Erythroblast (primary cell): Measurements from ENCODE around the gene COPG2.

Experiments used
- GATA1 ChIP-seq: IDR thresholded peaks from 2 replicates; pipeline ENCODE4 v1.6.1; 2011; ENCODE audit warnings: low read depth, mild to moderate bottlenecking, control low read depth, low read length, moderate library complexity
- POLR2A ChIP-seq: IDR thresholded peaks from 2 replicates; pipeline ENCODE4 v1.6.1; 2011; ENCODE audit warnings: mild to moderate bottlenecking, low read length

DNA sequence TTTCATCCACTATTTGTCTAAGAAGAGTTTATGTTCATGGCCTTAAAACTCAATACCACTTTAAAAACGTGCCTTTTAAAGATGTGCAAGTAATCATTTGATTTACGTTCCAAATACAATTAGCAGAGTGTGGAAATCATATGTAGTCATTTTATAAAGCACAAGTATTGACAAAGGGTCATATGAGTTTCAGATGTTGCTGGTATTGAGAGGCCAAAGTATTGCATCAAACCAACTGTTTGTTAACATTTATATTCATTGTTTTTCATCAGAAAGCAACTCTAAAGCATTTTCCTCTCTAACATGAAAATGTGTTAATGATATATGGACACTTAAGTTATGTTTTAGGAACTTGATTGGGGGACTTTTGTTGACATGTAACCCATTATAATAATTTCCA lies 29.3 kb upstream of the COPG2 start:
- TF ChIP-seq POLR2A (no peak), GATA1 (no peak)
